ENCODE results near the gene XK. TPM values are rescaled to one million over a fixed set of nuclear protein-coding genes. Genes with fewer than 3 reads are reported as not detected.
"Not testable (repeated sequence)": the region's sequence is repeated elsewhere in the genome, so short reads cannot be mapped to it uniquely, and the experiment has no call there.

The XK gene
- total RNA-seq, 1 donor from 2014 or later = 1.7 TPM

- peak overlapping the region; percentile 11 for H3K4me3 Mint-ChIP-seq
- H3K9me3 Mint-ChIP-seq = no peaks in the 10 kb centered on the region
- H3K4me1 Mint-ChIP-seq (ENCODE audit: unreplicated experiment) = no peaks in the 10 kb centered on the region
- peak overlapping the region; percentile 89 for H3K27ac Mint-ChIP-seq
- TF ChIP-seq CTCF (conservative IDR thresholded peaks at IDR 0.05) = no peak
- no peak for DNase-seq (ENCODE audit: extremely low spot score, unreplicated experiment)
- no peaks in the 10 kb centered on the region for H3K36me3 Mint-ChIP-seq
- no peaks in the 10 kb centered on the region for H3K27me3 Mint-ChIP-seq
These were observed 40.9 kb upstream of the XK start for GRCh38 chrX:37644381-37645305.

- Mint-ChIP-seq H3K9me3 (no peaks in the 10 kb centered on the region), H3K27ac (no peak overlapping the region), H3K4me3 (no peak overlapping the region), H3K27me3 (no peaks in the 10 kb centered on the region), H3K36me3 (no peaks in the 10 kb centered on the region), H3K4me1 (ENCODE audit: unreplicated experiment) (no peaks in the 10 kb centered on the region)
- DNase-seq (ENCODE audit: extremely low spot score, unreplicated experiment) = no peak
- peak; percentile 49 for TF ChIP-seq CTCF (conservative IDR thresholded peaks at IDR 0.05)
These were observed 39.3 kb upstream of the XK start for GRCh38 chrX:37646254-37646653.

- not testable (repeated sequence) for H3K4me1 Mint-ChIP-seq (ENCODE audit: unreplicated experiment); H3K36me3 Mint-ChIP-seq; H3K27ac Mint-ChIP-seq; H3K4me3 Mint-ChIP-seq; DNase-seq (ENCODE audit: extremely low spot score, unreplicated experiment); H3K27me3 Mint-ChIP-seq; H3K9me3 Mint-ChIP-seq
These were observed 34.7 kb upstream of the XK start for GRCh38 chrX:37650879-37651278.

- TF ChIP-seq CTCF (conservative IDR thresholded peaks at IDR 0.05) = no peak
- H3K27me3 Mint-ChIP-seq = no peaks in the 10 kb centered on the region
- no peak overlapping the region for H3K27ac Mint-ChIP-seq
- no peaks in the 10 kb centered on the region for H3K4me1 Mint-ChIP-seq (ENCODE audit: unreplicated experiment)
- H3K9me3 Mint-ChIP-seq = no peaks in the 10 kb centered on the region
- H3K4me3 Mint-ChIP-seq = no peak overlapping the region
- no peak for DNase-seq (ENCODE audit: extremely low spot score, unreplicated experiment)
- no peaks in the 10 kb centered on the region for H3K36me3 Mint-ChIP-seq
These were observed 33.6 kb upstream of the XK start for GRCh38 chrX:37651921-37652452.

- H3K27me3 Mint-ChIP-seq = no peaks in the 10 kb centered on the region
These were observed 32.9 kb upstream of the XK start for GRCh38 chrX:37652589-37653231.

More at GRCh38 chrX:37652589-37653231, 32.9 kb upstream of the XK start:
- no peak for DNase-seq (ENCODE audit: extremely low spot score, unreplicated experiment)
- H3K36me3 Mint-ChIP-seq = no peaks in the 10 kb centered on the region
- no peaks in the 10 kb centered on the region for H3K4me1 Mint-ChIP-seq (ENCODE audit: unreplicated experiment)
- H3K27ac Mint-ChIP-seq = no peak overlapping the region
- no peak for TF ChIP-seq CTCF (conservative IDR thresholded peaks at IDR 0.05)
- H3K4me3 Mint-ChIP-seq = no peak overlapping the region
- H3K9me3 Mint-ChIP-seq = no peaks in the 10 kb centered on the region
